HG03575 (cell line): ENCODE results near the gene ARL6IP4.

ENCODE experiments used
- ATAC-seq: cut with Tn5 transposase; IDR thresholded peaks from one replicate; pipeline ENCODE4 v1.9.1; 2021; ENCODE audit not compliant: unreplicated experiment, insufficient number of reproducible peaks, low FRiP score; ENCODE audit errors: extremely low read depth

The ARL6IP4 gene

DNA sequence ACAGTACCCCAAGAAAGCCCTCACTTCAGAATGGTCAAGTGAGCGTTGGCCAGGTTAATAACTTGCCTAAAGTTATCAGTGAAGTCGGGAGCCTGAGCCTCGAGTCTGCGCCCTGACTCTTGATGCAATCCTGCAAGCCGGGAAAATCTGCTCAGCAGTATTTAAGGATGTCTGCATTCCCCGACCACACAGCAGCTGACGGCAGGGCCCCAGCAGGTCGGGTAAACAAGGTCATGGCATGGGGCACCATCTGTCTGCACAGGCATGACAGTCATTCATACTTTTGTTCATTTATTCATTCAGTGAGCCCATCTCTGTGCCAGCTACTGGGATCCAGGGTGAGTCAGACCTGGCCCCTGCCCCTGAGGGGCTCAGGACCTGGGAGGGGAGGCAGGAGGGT is 25.3 kb upstream of the ARL6IP4 start:
- ATAC-seq: no peak

DNA sequence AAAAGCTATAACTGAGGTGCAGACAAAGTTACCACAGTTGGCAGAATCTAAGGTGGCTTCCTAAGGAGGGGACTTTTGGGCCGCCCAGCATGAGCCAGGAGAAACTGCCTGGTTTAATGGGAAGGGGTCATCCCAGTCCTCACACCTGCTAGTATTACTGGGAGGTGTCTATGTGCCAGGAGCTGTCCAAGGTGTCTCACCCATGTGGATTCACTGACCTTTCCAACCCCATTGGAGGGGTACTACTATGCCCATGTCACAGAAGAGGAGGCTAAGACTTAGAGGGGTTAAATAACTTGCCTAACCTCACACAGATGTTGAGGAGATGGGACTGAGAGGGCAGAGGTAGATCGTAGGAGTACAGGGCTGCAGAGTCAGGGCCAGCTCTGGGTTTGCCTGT is 24.4 kb upstream of the ARL6IP4 start:
- ATAC-seq: no peak

DNA sequence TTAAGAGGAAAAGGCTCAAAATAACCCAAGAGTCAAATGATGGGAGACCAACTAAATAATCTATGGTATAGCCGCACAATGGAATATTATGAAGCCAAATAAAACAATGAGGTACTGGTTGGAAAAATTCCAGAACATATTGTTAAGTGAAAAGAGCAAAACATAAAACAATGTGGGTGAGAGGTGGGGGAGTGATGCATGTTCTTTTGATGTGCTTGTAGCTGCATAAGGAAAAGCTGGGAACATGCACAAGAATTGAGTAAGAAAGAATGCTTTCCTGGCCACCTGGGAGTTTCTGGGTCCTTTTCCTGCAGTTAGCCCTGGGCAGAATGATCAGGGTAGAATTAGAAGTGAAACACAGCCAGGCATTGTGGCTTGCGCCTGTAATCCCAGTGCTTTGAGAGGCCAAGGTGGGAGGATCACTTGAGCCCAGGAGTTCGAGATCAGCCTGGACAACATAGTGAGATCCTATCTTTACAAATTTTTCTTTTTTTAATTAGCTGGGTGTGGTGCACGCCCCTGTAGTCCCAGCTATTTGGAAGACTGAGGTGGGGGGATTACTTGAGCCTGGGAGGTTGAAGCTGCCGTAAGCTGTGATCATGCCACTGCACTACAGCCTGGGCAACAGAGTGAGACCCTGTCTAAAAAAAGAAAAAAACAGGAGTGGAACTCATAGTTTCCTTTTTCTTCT is 22.1 kb upstream of the ARL6IP4 start:
- no peak for ATAC-seq

DNA sequence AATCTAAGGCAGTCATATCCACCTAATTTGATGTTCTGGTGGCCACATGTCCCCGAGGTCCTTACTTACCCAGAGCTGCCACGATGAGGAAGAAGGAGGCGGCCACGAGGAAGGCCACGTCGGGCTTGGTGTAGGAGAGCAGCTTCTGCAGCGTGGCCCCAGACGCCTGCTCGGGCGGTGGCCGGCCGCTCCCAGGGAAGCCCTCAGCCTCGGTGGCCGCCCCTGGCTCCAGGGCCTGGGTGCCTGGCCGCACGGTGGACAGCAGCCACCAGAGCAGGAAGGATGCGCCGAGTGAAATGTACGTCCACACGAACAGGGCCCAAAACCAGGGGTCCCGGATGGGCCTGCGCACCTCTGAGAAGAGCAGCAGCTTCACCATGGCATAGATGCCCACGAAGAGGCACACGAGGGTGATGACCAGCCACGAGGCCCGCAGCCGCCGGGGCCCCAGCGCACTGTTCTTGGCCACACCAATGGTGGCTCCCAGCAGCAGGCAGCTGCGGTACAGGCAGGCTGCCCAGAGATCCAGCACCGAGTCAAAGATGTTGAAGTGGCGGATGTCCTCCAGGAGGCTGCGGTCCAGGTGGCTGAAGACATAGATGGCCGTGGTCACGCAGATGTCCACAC is 20.8 kb upstream of the ARL6IP4 start:
- no peak for ATAC-seq

DNA sequence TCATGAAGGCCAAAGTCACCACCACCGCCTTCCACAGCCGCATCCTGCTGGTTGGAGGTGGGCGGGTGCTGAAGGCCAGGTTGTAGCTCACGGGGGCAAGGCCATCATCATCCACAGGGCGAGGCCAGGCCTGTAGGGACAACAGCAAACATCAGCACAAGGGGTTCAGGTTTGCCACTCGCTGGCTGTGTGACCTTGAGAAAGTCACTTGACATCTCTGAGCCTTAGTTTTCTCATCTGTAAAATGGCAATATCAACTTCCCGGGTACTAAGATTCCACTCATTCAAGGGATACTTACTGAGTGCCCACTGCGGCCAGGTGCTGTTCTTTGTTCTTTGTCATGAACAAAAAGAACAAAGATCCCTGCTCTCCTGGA is 20.3 kb upstream of the ARL6IP4 start:
- ATAC-seq: no peak

DNA sequence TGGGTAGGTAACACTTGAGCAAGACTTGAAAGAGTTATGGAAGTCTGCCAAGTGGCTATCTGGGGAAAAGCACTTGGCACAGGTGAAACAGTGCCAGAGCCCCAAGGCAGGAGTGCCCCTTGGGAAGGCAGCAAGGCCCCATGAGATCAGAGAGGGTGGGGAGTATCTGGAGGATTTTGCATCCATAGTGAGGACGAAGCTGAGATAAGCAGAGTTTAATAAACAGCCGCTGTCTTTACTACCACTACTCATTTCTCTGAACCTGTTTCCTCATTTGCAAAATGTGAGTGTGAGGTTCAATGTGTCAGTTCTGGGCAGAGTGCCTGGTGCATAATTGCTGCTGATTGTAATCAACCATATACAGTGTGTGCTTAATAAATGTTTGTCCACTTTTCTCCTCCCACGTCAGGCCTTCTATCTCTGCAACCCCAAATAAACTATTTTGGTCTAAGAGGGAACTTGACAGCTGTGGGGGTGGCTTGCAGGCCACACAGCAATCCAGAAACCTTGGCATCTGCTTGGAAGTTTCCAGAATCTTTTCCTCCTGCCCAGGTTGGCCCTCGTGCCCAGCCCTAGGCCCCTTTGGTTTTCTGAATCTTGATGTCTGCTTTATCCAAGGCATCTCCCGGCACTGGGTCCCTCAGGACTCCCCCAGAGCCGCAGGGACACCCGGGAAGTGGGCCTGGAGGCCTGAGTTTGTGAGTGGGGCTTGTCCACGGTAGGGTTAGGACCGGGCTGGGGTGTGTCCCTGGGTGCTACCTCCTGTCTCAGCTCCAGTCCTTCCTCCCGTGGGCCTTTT is 18.8 kb upstream of the ARL6IP4 start:
- ATAC-seq: no peak

DNA sequence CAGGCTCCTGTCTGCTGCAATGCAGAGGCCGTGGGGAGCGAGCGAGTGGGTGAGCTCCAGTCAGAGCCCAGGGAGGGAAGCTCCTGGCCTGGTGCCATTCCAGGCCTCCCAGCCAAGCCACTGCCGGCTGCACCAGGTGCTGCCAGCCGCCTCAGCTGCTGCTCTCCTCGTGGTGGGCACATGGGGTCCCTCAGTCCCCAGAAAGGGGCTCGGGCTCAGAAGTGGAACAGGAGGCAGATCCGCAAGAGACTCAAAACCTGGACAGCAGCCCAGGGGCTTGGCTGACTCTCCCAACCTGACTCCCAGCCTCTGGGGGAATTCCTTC is 16.6 kb upstream of the ARL6IP4 start:
- no peak for ATAC-seq

DNA sequence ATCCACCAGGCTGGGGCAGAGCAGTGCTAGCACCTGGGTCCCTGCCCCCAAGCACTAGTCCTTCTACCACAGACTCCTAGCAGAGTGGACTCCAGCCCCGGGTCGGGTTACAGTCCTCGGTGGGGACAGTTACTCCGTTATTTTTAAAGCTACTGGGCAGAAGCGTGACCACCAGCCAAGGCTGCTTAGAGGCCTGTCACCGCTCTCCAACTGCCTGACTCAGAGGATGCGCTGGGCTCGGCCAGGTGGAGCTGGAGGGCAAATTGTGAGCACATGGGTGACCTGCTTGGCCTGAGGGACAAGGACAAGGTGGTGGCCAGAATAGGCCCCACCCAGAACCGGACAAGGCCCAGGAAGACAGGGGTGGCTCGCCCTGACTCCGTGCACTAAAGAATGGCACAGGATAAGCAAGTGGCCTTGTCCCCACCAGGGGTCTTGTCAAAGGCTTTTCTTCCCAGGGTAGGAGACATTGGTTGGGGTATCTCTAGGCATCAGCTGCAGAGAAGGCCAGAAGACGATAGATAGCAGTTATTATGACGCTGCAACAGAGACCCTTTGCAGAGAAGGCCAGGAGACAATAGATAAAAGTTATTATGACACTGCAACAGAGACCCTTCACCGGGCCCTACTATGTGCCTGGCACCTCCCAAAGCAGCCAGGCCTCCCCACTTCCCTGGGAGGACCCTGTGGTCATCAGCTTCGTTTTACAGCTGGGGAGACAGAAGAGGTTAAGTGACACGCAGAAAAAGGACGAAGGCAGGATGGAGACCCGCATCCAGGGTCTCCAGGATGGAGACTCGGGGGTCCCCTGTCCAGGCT is 15.8 kb upstream of the ARL6IP4 start:
- ATAC-seq: no peak

DNA sequence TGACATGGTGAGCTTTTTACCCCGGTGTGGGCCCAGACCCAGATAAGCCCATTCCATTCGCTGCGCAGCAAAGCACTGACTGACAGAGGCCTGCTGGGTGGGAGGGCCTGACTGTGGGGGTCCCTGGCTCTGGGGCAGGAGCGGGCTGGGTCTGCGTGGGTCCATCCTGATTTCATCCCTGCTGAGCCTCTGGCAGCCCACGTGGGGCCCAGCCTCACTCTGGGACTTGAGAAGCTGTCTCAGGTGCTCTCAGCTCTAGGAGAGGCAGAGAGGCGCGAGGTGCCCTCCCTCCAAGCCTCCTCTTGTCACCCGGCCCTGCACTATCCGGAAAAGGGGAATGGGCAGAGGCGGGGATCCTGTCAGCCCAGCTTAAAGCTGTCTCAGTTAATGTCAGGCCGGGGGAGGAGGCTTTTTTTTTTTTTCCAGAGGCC is 15.1 kb upstream of the ARL6IP4 start:
- no peak for ATAC-seq

DNA sequence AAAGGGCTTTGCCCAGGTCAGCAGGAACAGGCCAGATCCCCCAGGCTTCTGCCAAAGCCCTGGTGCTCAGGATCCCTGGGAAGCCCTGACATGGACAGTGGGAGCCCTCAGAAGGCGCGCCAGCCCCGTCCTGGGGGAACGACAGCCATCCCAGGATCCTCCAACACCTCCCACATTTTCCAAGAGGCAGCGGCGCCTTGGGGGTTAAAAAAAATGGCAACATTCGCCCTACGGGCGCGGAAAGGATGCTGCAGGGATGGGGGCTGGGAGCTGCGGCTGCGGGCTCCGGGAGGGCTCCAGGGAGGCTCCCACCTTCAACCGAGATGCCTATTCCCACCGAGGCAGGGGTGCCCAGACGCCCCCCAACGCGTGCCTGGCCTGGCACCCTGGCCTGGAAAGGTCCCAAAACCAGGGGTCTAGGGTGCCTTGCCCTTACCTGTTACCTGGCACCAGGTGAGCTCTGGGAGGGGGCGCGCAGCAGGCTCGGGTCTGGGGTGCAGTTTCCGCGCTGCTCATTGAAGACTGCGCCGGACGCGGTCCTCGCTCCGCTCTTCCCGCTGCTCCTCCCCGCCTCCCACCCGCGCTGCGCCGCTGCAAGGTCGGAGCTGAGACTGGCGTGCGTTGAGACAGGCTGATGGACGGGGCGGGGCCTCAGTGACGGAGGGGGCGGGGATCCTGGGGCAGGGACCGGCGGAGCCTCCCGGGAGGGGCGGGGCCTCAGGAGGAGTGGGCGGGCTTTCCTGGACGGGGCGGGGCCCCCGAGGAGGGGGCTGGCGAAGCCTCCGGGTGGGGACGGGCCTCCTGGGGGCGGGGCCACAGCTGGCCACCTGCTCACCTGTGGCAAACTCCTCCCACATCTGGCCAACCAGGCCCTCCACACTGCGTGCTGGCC is 14.4 kb upstream of the ARL6IP4 start, which contains the start of gene ABCB9:
TSS of gene ABCB9 (minus strand) at position 613 of the 892 bp plus-strand sequence. CDS start 6,228 bp downstream, outside the sequence.
- ATAC-seq: no peak

DNA sequence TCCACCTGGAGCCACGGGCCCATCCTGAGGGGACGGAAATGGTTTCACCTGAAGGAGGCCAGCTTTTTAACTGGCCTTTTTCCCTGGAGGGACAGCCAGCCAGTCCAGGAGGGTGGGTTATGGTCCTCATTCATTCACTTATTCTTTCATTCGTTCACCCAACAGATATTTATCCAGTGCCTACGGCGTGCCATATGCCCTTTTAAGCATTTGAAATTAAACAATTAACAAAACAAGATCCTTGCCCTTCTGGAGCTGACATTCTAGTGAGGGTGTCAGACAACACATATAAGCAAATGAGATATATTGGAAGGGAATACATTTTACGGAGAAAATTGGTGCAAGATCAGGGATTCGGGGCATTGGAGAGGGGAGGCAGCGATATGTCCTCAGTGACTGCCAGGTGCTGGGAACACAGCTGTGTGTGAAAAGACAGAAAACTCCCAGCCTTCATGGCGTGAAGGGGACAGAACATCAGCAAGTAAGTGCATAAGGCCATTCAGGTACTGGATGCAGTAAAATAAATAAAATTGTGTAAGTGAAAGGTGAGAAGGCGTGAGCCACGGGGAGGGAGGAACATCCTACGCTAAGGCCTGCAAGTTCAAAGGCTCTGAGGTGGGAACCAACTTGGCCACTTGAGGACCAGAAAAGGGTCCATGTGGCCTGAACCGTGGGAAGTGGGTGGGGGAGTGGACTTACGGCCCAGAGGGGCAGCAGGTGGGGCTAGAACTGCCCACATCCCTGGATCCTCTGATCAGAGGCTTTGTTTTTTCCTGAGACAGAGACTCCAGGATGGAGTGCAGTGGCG is 13.5 kb upstream of the ARL6IP4 start:
- ATAC-seq: no peak

DNA sequence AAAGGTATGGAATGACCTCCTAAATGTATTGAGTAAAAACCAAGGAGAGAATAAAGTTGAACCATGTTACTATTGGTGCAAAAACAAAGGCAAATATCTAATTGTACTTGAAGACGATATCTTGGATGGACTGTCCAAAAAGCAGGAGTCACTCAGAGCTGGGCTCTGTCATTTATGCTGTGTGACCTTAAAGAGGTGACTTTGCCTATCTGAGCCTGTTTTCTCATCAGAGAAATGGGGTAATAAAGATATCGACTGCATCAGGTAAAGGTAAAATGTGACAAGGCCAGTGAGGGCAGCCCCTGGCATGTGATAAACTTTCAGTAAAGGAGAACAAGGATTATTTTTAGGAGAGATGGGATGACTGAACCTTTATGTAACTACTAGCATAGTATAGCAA is 12.4 kb upstream of the ARL6IP4 start:
- no peak for ATAC-seq

DNA sequence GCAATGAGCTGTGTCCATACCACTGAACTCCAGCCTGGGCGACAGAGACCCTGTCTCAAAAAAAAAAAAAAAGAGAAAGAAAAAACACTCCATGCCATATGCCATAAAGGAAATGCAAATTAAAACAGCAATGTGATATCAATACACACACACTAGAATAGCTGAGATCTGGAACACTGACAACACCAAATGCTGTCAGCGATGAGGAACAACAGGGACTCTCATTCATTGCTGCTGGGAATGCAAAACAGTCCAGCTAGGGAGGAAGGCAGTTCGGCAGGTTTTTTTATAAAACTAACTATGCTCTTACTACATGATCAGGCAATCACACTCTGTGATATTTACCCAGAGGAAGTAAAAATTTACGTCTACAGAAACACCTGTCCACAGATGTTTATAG is 10.8 kb upstream of the ARL6IP4 start:
- no peak for ATAC-seq

DNA sequence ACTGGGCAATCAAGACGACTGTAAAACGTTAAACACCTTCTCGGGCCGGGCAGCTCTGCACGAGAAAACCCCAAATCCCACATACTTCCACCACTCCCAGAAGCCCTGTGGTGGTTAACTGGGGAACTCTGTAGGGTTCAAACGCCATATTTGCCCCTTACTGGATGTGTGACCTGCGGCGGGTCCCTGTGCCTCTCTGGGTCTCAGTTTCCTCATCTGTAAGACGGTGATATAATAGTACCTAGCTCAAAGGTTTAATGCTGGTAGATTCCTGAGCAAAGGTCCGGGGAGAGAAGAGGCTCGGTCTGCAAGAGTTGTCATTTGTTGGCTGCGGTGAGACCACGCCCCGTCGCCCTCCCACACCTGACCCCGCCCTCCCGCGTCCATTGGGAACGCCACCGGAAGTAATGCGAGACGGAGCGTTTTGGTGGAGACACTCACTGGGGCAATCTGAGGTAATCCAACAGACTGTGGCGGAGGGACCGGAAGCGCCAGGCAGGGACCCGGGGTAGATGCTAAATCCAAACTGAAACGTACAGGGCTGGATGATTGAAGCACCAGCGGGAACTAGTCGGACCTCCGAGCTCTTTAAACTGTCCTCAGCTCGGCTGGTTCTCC is 6.1 kb upstream of the ARL6IP4 start:
- ATAC-seq: peak; percentile 81

DNA sequence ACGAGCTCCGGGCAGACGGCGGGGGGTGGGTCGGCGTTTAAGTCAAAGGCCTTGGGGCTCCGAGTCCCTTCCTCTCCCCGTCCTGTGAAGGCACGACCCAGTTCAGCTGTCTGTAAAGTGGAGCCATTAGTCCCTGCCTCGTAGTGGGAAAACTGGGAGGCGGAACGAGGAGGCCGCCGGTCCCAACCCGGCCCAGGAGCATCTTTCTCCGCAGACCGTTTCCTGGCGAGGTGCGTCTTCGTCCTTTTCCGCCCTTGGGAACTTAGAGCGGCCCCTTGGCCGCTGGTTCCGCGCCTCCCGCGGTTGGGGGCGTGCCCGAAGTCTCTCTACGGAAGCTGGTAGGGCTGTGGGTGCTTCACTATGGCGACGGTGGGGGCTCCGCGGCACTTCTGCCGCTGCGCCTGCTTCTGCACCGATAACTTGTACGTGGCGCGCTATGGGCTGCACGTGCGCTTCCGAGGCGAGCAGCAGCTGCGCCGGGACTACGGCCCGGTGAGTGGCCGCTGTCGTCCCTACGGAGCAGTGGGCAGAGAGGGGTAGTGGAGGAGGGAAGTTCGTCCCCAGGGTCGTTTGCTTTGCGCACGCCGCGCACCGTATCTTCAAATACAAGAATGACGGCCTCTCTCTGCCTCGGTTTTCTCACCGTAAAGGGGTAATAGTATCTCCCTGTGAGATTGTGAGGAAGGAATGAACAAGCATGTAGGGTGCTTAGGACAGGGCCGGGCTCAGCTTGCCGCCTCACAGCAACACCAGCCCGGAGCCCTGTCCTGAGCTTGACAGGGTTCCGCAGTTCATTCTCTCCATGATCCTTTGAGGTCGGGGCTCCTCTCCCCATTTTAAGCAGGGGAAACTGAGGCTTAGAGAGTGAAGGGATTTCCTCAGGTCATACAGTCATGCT is 5.3 kb upstream of the ARL6IP4 start, which contains the start of gene OGFOD2:
TSS of gene OGFOD2 (plus strand) at position 353 of the 898 bp plus-strand sequence. CDS start at position 361, 8 bp downstream.
- peak; percentile 17 for ATAC-seq
